Panc1 (cell line): ENCODE data around the gene ANKRD60. TPM values are rescaled to one million over a fixed set of nuclear protein-coding genes. Genes with fewer than 3 reads are reported as not detected.

ENCODE experiments used
- ATAC-seq: fragments of 200-7000 bp; cut with Tn5 transposase; 2 replicates; pipeline ENCODE4 v1.9.1; 2020; ENCODE audit warnings: mild to moderate bottlenecking, moderate library complexity
- BruUV-seq: library from RNA; stranded (reverse); fragments of 400-500 nt; replicated peaks from 2 replicates; lab custom pipeline; 2021; lab: Mats Ljungman, UMichigan
- CTCF ChIA-PET: fragments of 300-600 bp; sonication (Branson Sonifier 250); formaldehyde crosslinking; loops from one replicate; lab custom pipeline; 2022; ENCODE audit warnings: antibody characterized with exemption; lab: Charles Lee
- POLR2A ChIA-PET: fragments of 300-600 bp; sonication (Branson Sonifier 250); formaldehyde crosslinking; loops from one replicate; lab custom pipeline; 2022; ENCODE audit warnings: antibody characterized with exemption; lab: Charles Lee
- DNase-seq: peaks from one replicate; pipeline ENCODE4 v3.0.0-alpha.2; 2010; ENCODE audit warnings: low read depth, low spot score
- H3K27ac ChIP-seq: 2 replicates; pipeline ENCODE4 v1.5.1; 2011; ENCODE audit warnings: mild to moderate bottlenecking, low read length, inconsistent platforms
- H3K27me3 ChIP-seq: fragments of 200-500 bp; sonication (Bioruptor generic); 2 replicates; pipeline ENCODE4 v1.6.0; 2014; ENCODE audit warnings: low read length, inconsistent platforms; ENCODE audit not compliant: control insufficient read depth, insufficient read depth
- H3K36me3 ChIP-seq: fragments of 200-500 bp; sonication (Bioruptor generic); 2 replicates; pipeline ENCODE4 v1.5.1; 2014; ENCODE audit warnings: inconsistent platforms, mild to moderate bottlenecking, low read length, moderate library complexity; ENCODE audit not compliant: control insufficient read depth, insufficient read depth
- H3K4me1 ChIP-seq: 2 replicates; pipeline ENCODE4 v1.5.1; 2011; ENCODE audit warnings: inconsistent platforms, mild to moderate bottlenecking, low read length, moderate library complexity; ENCODE audit not compliant: control insufficient read depth, insufficient read depth
- H3K4me3 ChIP-seq, 2 experiments: 2 replicates each; pipeline ENCODE4 v1.5.1; 2011 to 2012; ENCODE audit warnings: low read depth in 2 of 2, low read length in 2 of 2, mild to moderate bottlenecking in 2 of 2, inconsistent platforms in 1 of 2, moderate library complexity in 1 of 2
- H3K9me3 ChIP-seq: fragments of 200-500 bp; sonication (Bioruptor generic); 2 replicates; pipeline ENCODE4 v1.5.1; 2014; ENCODE audit warnings: low read depth, mild to moderate bottlenecking, inconsistent platforms, low read length, moderate library complexity; ENCODE audit not compliant: control insufficient read depth, insufficient read depth
- CTCF ChIP-seq: fragments of 450-650 bp; IDR thresholded peaks from 2 replicates; pipeline ENCODE4 v1.5.1; 2017; ENCODE audit warnings: mild to moderate bottlenecking
- POLR2AphosphoS5 ChIP-seq: IDR thresholded peaks from 2 replicates; pipeline ENCODE4 v1.6.1; 2012; ENCODE audit warnings: mild to moderate bottlenecking, low read depth, low read length, moderate library complexity
- REST ChIP-seq, 2 experiments: IDR thresholded peaks; 2 replicates each; pipeline ENCODE4 v1.6.1; 2011 to 2012; ENCODE audit warnings: low read depth in 2 of 2, control low read depth in 1 of 2, low read length in 1 of 2, mild to moderate bottlenecking in 1 of 2, moderate library complexity in 1 of 2; ENCODE audit not compliant: insufficient read depth in 1 of 2
- SIN3A ChIP-seq: IDR thresholded peaks from 2 replicates; pipeline ENCODE4 v1.6.1; 2012; ENCODE audit warnings: low read depth, mild to moderate bottlenecking, low read length, moderate library complexity, borderline replicate concordance; ENCODE audit not compliant: insufficient read depth
- TCF7L2 ChIP-seq: IDR thresholded peaks from 2 replicates; pipeline ENCODE4 v1.6.1; 2011; ENCODE audit warnings: mild to moderate bottlenecking, low read depth, low read length, inconsistent platforms
- in situ Hi-C: cut with HindIII; loops from 2 replicates; pipeline ENCODE4 v1.10.0; 2016; ENCODE audit warnings: low sequenced_read_pairs, low pct_unique_long_range_greater_than_20kb
- intact Hi-C: fragments of 100-400 bp; cut with micrococcal nuclease; formaldehyde crosslinking; loops from one replicate; pipeline ENCODE4 v1.10.0; 2022; ENCODE audit not compliant: unreplicated experiment
- total RNA-seq: library from RNA; stranded (reverse); gene quantifications from one replicate; pipeline ENCODE4 v1.2.1, GENCODE V29; 2021; ENCODE audit not compliant: unreplicated experiment

Gene ANKRD60
- total RNA-seq, 1 experiment from 2014 or later: not detected

GRCh38 chr20:58256307-58256706 lies 27.9 kb upstream of the ANKRD60 start:
- no TSS peak for BruUV-seq
- no peak for TF ChIP-seq CTCF
- TF ChIP-seq SIN3A: no peak
- TF ChIP-seq REST (IDR thresholded peaks at IDR 0.05; ENCODE audit: insufficient read depth in 1 of 2, low read depth in 2 of 2, low read length in 1 of 2): no peak
- no peak for TF ChIP-seq TCF7L2
- no peak for TF ChIP-seq POLR2AphosphoS5
- no peak overlapping the region for H3K4me3 ChIP-seq
- ATAC-seq (no peak), DNase-seq (no peak)
- no peak overlapping the region for H3K27ac ChIP-seq
- CTCF ChIA-PET: no interaction called here
- no peaks in the 10 kb centered on the region for H3K36me3 ChIP-seq
- peaks cover 4% of the 10 kb centered on the region; the same call in 1 of the 2 replicates for H3K4me1 ChIP-seq
- intact Hi-C loops (no loop called here), in situ Hi-C loops (no loop called here)
- H3K27me3 ChIP-seq: no peaks in the 10 kb centered on the region
- peaks cover 3% of the 10 kb centered on the region; the same call in 1 of the 2 replicates for H3K9me3 ChIP-seq
- POLR2A ChIA-PET: no interaction called here

GRCh38 chr20:58254890-58255289 lies 26.4 kb upstream of the ANKRD60 start:
- CTCF ChIA-PET: no interaction called here

More at GRCh38 chr20:58254890-58255289, 26.4 kb upstream of the ANKRD60 start:
- BruUV-seq: no TSS peak
- ATAC-seq (no peak), DNase-seq (no peak)
- in situ Hi-C loops (no loop called here), intact Hi-C loops (no loop called here)
- TF ChIP-seq POLR2AphosphoS5: no peak
- TF ChIP-seq CTCF: no peak
- no peak for TF ChIP-seq REST (IDR thresholded peaks at IDR 0.05; ENCODE audit: insufficient read depth in 1 of 2, low read depth in 2 of 2, low read length in 1 of 2)
- TF ChIP-seq SIN3A: no peak
- TF ChIP-seq TCF7L2: no peak
- Histone ChIP-seq H3K4me1 (peaks cover 4% of the 10 kb centered on the region; the same call in 1 of the 2 replicates), H3K36me3 (no peaks in the 10 kb centered on the region), H3K27ac (no peak overlapping the region), H3K4me3 (no peak overlapping the region), H3K9me3 (peaks cover 3% of the 10 kb centered on the region; the same call in 1 of the 2 replicates), H3K27me3 (no peaks in the 10 kb centered on the region)
- POLR2A ChIA-PET: no interaction called here
